Thyroid gland (tissue), 4 donors: Measurements from ENCODE around the gene KCNJ10. TPM values are rescaled to one million over a fixed set of nuclear protein-coding genes. Genes with fewer than 3 reads are reported as not detected.

ENCODE experiments used
- DNase-seq, 2 donors: peaks; one replicate each; pipeline ENCODE4 v3.0.0-alpha.2; 2019
- H3K27ac ChIP-seq, 3 donors: fragments of 200-600 bp; sonication (generic); 1 replicate in 2 of 3; 2 replicates in 1 of 3; pipeline ENCODE4 v1.5.1; 2016 to 2019; ENCODE audit warnings: mild to moderate bottlenecking in 1 of 3, moderate library complexity in 1 of 3
- H3K27me3 ChIP-seq: fragments of 200-600 bp; sonication (generic); one replicate; pipeline ENCODE4 v1.5.1; 2019
- H3K36me3 ChIP-seq, 2 donors: fragments of 200-600 bp; sonication (generic); one replicate each; pipeline ENCODE4 v1.5.1; 2016 to 2019
- H3K4me1 ChIP-seq, 2 donors: fragments of 200-600 bp; sonication (generic); one replicate each; pipeline ENCODE4 v1.5.1; 2017 to 2019
- H3K4me3 ChIP-seq, 3 donors: fragments of 200-600 bp; sonication (generic); replicated peaks in 1 of 3; 1 replicate in 2 of 3; 2 replicates in 1 of 3; pipeline ENCODE4 v1.5.1; 2016; ENCODE audit warnings: mild to moderate bottlenecking in 1 of 3
- H3K9me3 ChIP-seq: fragments of 200-600 bp; sonication (generic); one replicate; pipeline ENCODE4 v1.5.1; 2017
- CTCF ChIP-seq, 6 experiments: fragments of 200-600 bp in 3 of 6; fragments of 450-650 bp in 3 of 6; sonication (generic) in 3 of 6; IDR thresholded peaks; one replicate each; pipeline ENCODE4 v1.5.1; 2016 to 2019; ENCODE audit warnings: antibody characterized with exemption in 6 of 6, mild to moderate bottlenecking in 2 of 6, inconsistent platforms in 1 of 6, moderate library complexity in 1 of 6
- POLR2A ChIP-seq, 2 donors: fragments of 450-650 bp; IDR thresholded peaks; one replicate each; pipeline ENCODE4 v1.6.1; 2017; ENCODE audit warnings: antibody characterized with exemption in 2 of 2, mild to moderate bottlenecking in 2 of 2, moderate library complexity in 1 of 2
- WGBS, 2 donors: methylation state at CpG; one replicate each; pipeline ENCODE4 v1.1.5; 2017; 5-methylcytosine and 5-hydroxymethylcytosine counted together
- intact Hi-C: fragments of 100-400 bp; cut with DNase I; formaldehyde crosslinking; loops from one replicate; pipeline ENCODE4 v1.15.1; 2023
- total RNA-seq, 4 donors: library from RNA; depleted of rRNA; stranded (reverse); fragments of >200 nt; gene quantifications; one replicate each; pipeline ENCODE4 v1.2.3, GENCODE V29; 2016

KCNJ10 gene
- total RNA-seq, 4 donors from 2014 or later = 0.13 to 0.45 (median 0.33) TPM; not detected in 1

- Histone ChIP-seq H3K4me1 (peaks cover 0 to 10% of the 10 kb centered on the region in 2 donors), H3K4me3 (no peak overlapping the region), H3K27ac (peak overlapping the region in 1 of 3 donors; percentile 38), H3K9me3 (no peaks in the 10 kb centered on the region), H3K36me3 (peaks cover 0 to 3% of the 10 kb centered on the region in 2 donors), H3K27me3 (no peaks in the 10 kb centered on the region)
- intact Hi-C loops = no loop called here
- 53 to 58% methylated on average over 19 of the region's 19 CpGs for WGBS, 2 donors
- no peak for TF ChIP-seq POLR2A (IDR thresholded peaks at IDR 0.05)
- peak; percentile 37 to 78 (median 56) for TF ChIP-seq CTCF (IDR thresholded peaks at IDR 0.05)
- DNase-seq = peak; percentile 67 to 72
Measured at GRCh38 chr1:160085686-160086455, 15.9 kb upstream of the KCNJ10 start.

GRCh38 chr1:160084771-160085321 lies 14.9 kb upstream of the KCNJ10 start:
- H3K36me3 ChIP-seq = no peaks in the 10 kb centered on the region
- H3K4me1 ChIP-seq = peaks cover 0 to 10% of the 10 kb centered on the region in 2 donors
- TF ChIP-seq CTCF (IDR thresholded peaks at IDR 0.05) (no peak), POLR2A (IDR thresholded peaks at IDR 0.05) (no peak)
- intact Hi-C loops = loop anchor here (5.0 kb wide), 1 partner anchor 38 kb away; no protein-coding TSS in a partner anchor
- DNase-seq = no peak
- no peaks in the 10 kb centered on the region for H3K27me3 ChIP-seq
- H3K9me3 ChIP-seq = no peaks in the 10 kb centered on the region
- no peak overlapping the region for H3K4me3 ChIP-seq
- no peak overlapping the region for H3K27ac ChIP-seq
- WGBS, 2 donors = 80 to 83% methylated on average over 27 to 30 of the region's 30 CpGs

DNA sequence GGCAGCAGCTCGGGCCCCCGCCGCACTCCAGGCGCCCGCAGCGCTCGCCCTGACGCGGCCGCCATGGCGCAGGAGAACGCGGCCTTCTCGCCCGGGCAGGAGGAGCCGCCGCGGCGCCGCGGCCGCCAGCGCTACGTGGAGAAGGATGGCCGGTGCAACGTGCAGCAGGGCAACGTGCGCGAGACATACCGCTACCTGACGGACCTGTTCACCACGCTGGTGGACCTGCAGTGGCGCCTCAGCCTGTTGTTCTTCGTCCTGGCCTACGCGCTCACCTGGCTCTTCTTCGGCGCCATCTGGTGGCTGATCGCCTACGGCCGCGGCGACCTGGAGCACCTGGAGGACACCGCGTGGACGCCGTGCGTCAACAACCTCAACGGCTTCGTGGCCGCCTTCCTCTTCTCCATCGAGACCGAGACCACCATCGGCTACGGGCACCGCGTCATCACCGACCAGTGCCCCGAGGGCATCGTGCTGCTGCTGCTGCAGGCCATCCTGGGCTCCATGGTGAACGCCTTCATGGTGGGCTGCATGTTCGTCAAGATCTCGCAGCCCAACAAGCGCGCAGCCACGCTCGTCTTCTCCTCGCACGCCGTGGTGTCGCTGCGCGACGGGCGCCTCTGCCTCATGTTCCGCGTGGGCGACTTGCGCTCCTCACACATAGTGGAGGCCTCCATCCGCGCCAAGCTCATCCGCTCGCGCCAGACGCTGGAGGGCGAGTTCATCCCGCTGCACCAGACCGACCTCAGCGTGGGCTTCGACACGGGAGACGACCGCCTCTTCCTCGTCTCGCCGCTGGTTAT lies 14.2 kb upstream of the KCNJ10 start:
- Histone ChIP-seq H3K4me3 (no peak overlapping the region), H3K27me3 (no peaks in the 10 kb centered on the region), H3K36me3 (no peaks in the 10 kb centered on the region), H3K4me1 (peaks cover 0 to 10% of the 10 kb centered on the region in 2 donors), H3K9me3 (no peaks in the 10 kb centered on the region), H3K27ac (no peak overlapping the region)
- intact Hi-C loops = loop anchor here (5.0 kb wide), 1 partner anchor 37 kb away; no protein-coding TSS in a partner anchor
- peak; percentile 90 for DNase-seq
- WGBS, 2 donors = 17 to 42% methylated on average over 32 to 42 of the region's 96 CpGs
- TF ChIP-seq CTCF (IDR thresholded peaks at IDR 0.05) (peak; percentile 53 to 85 (median 75)), POLR2A (IDR thresholded peaks at IDR 0.05) (no peak)

- no peak for DNase-seq
- peaks cover 0 to 10% of the 10 kb centered on the region in 2 donors for H3K4me1 ChIP-seq
- TF ChIP-seq CTCF (IDR thresholded peaks at IDR 0.05) (no peak), POLR2A (IDR thresholded peaks at IDR 0.05) (no peak)
- H3K36me3 ChIP-seq = no peaks in the 10 kb centered on the region
- no peaks in the 10 kb centered on the region for H3K9me3 ChIP-seq
- H3K4me3 ChIP-seq = no peak overlapping the region
- H3K27ac ChIP-seq = no peak overlapping the region
- H3K27me3 ChIP-seq = no peaks in the 10 kb centered on the region
- WGBS, 2 donors = 68 to 75% methylated on average over 3 of the region's 3 CpGs
- intact Hi-C loops = loop anchor here (5.0 kb wide), 1 partner anchor 36 kb away; no protein-coding TSS in a partner anchor
Measured at GRCh38 chr1:160082926-160083325, 13.0 kb upstream of the KCNJ10 start.
